AG04449 (cell line): Measurements from ENCODE around the gene LACTBL1.

ENCODE experiments used
- CTCF ChIA-PET: fragments of 350-600 bp; formaldehyde crosslinking; extraction: SDS; loops from one replicate; lab custom pipeline; 2021; ENCODE audit warnings: antibody characterized with exemption; lab: Yijun Ruan, JAX
- POLR2A ChIA-PET: fragments of 400-600, 350-600 bp; formaldehyde crosslinking; extraction: SDS; loops from one replicate; lab custom pipeline; 2020; ENCODE audit warnings: antibody characterized with exemption, inconsistent platforms; lab: Yijun Ruan, JAX
- DNase-seq: peaks from one replicate; pipeline ENCODE4 v3.0.0-alpha.2; 2010; ENCODE audit warnings: low read depth, low spot score
- H3K4me3 ChIP-seq: 2 replicates; pipeline ENCODE4 v1.5.1; 2011; ENCODE audit warnings: low read depth, mild to moderate bottlenecking, control low read depth, low read length
- CTCF ChIP-seq: IDR thresholded peaks from one replicate; pipeline ENCODE4 v1.5.1; 2011; ENCODE audit warnings: mild to moderate bottlenecking, moderate library complexity, low read length, control low read depth, inconsistent platforms; ENCODE audit not compliant: insufficient read depth; ENCODE audit errors: missing control alignments

Gene LACTBL1

GRCh38 chr1:22967833-22968232, 4.8 kb downstream of the LACTBL1 start:
- no peak for TF ChIP-seq CTCF

GRCh38 chr1:22966309-22966708, 6.4 kb downstream of the LACTBL1 start:
- CTCF ChIA-PET: interaction anchor here (1.0 to 7.8 kb wide), 5 partner anchors 8 to 547 kb away, joined by 3 to 96 read pairs (median 30); partner anchors contain the start of gene LACTBL1

More at GRCh38 chr1:22967833-22968232, 4.8 kb downstream of the LACTBL1 start:
- POLR2A ChIA-PET: no interaction called here
- no peak for DNase-seq
- H3K4me3 ChIP-seq: no peak overlapping the region
- CTCF ChIA-PET: interaction anchor here (7.8 kb wide), 1 partner anchor 294 kb away, joined by 96 read pairs; no protein-coding TSS in a partner anchor

GRCh38 chr1:22963044-22963677, 9.5 kb downstream of the LACTBL1 start:
- no peak overlapping the region for H3K4me3 ChIP-seq
- TF ChIP-seq CTCF: no peak
- DNase-seq: no peak
- ChIA-PET POLR2A (no interaction called here), CTCF (interaction anchor here (0.6 to 7.8 kb wide), 8 partner anchors 11 to 297 kb away, joined by 3 to 96 read pairs (median 11); partner anchors contain the start of gene LACTBL1)

More at GRCh38 chr1:22966309-22966708, 6.4 kb downstream of the LACTBL1 start:
- no peak for TF ChIP-seq CTCF
- POLR2A ChIA-PET: no interaction called here
- H3K4me3 ChIP-seq: no peak overlapping the region
- no peak for DNase-seq

- no peak for DNase-seq
- POLR2A ChIA-PET: no interaction called here
- H3K4me3 ChIP-seq: no peak overlapping the region
- CTCF ChIA-PET: interaction anchor here (0.9 to 7.8 kb wide), 5 partner anchors 10 to 289 kb away, joined by 3 to 96 read pairs (median 9); partner anchors contain the start of gene LACTBL1
- no peak for TF ChIP-seq CTCF
Observed at GRCh38 chr1:22962558-22962957, 10.1 kb downstream of the LACTBL1 start.

- H3K4me3 ChIP-seq: no peak overlapping the region
- no peak for DNase-seq
- ChIA-PET CTCF (interaction anchor here (1.3 kb wide), 1 partner anchor 10 kb away, joined by 4 read pairs; no protein-coding TSS in a partner anchor), POLR2A (no interaction called here)
- TF ChIP-seq CTCF: no peak
Observed at GRCh38 chr1:22959545-22960360, 12.9 kb downstream of the LACTBL1 start.

GRCh38 chr1:22958556-22958955, 14.1 kb downstream of the LACTBL1 start:
- H3K4me3 ChIP-seq: no peak overlapping the region
- no peak for TF ChIP-seq CTCF
- no peak for DNase-seq
- ChIA-PET POLR2A (no interaction called here), CTCF (interaction anchor here (1.4 kb wide), 1 partner anchor 254 kb away, joined by 5 read pairs; no protein-coding TSS in a partner anchor)
